GM18867 (cell line): ENCODE measurements around the gene CCDC6.
"Not testable (repeated sequence)": the region's sequence is repeated elsewhere in the genome, so short reads cannot be mapped to it uniquely, and the experiment has no call there.

Experiments
- ATAC-seq: cut with Tn5 transposase; IDR thresholded peaks from one replicate; pipeline ENCODE4 v1.9.1; 2021; ENCODE audit warnings: mild to moderate bottlenecking, moderate library complexity; ENCODE audit not compliant: unreplicated experiment

Gene CCDC6

GRCh38 chr10:59817773-59818172 lies 88.6 kb downstream of the CCDC6 start:
- no peak for ATAC-seq

- no peak for ATAC-seq
Measured at GRCh38 chr10:59814878-59815277, 91.5 kb downstream of the CCDC6 start.

GRCh38 chr10:59812519-59813122 lies 93.7 kb downstream of the CCDC6 start:
- ATAC-seq = no peak

- no peak for ATAC-seq
Measured at GRCh38 chr10:59809644-59809974, 96.7 kb downstream of the CCDC6 start.

GRCh38 chr10:59808896-59809643 lies 97.3 kb downstream of the CCDC6 start:
- ATAC-seq = peak; percentile 98

GRCh38 chr10:59807629-59808620 lies 98.4 kb downstream of the CCDC6 start:
- no peak for ATAC-seq

- ATAC-seq = no peak
Measured at GRCh38 chr10:59805014-59805413, 101.3 kb downstream of the CCDC6 start.

- ATAC-seq = no peak
Measured at GRCh38 chr10:59804220-59804619, 102.1 kb downstream of the CCDC6 start.

GRCh38 chr10:59803714-59804113 lies 102.6 kb downstream of the CCDC6 start:
- ATAC-seq = no peak

- ATAC-seq = no peak
Measured at GRCh38 chr10:59801171-59801570, 105.2 kb downstream of the CCDC6 start.

GRCh38 chr10:59799421-59799820 lies 106.9 kb downstream of the CCDC6 start:
- no peak for ATAC-seq

GRCh38 chr10:59793919-59794318 lies 112.4 kb downstream of the CCDC6 start:
- ATAC-seq = no peak

GRCh38 chr10:59792812-59793211 lies 113.5 kb downstream of the CCDC6 start:
- ATAC-seq = no peak

- ATAC-seq = no peak
Measured at GRCh38 chr10:59791601-59792000, 114.8 kb downstream of the CCDC6 start.

- ATAC-seq = not testable (repeated sequence)
Measured at GRCh38 chr10:59790080-59790479, 116.3 kb downstream of the CCDC6 start.

GRCh38 chr10:59788914-59789313 lies 117.4 kb downstream of the CCDC6 start:
- not testable (repeated sequence) for ATAC-seq

- ATAC-seq = not testable (repeated sequence)
Measured at GRCh38 chr10:59787032-59787431, 119.3 kb downstream of the CCDC6 start.

GRCh38 chr10:59785476-59785875 lies 120.9 kb downstream of the CCDC6 start:
- not testable (repeated sequence) for ATAC-seq

GRCh38 chr10:59781511-59781910 lies 124.8 kb downstream of the CCDC6 start:
- no peak for ATAC-seq

- ATAC-seq = no peak
Measured at GRCh38 chr10:59779756-59780533, 126.4 kb downstream of the CCDC6 start.

GRCh38 chr10:59774451-59774850 lies 131.9 kb downstream of the CCDC6 start:
- no peak for ATAC-seq
